Activated CD4-positive, alpha-beta T cell treated with anti-CD3 and anti-CD28 coated beads, Interleukin-2, Interleukin-6, amounts not matched to agents 100 ng/mL and 50 ng/mL, durations not matched to agents 16 hours and 8 hours (primary cell): ENCODE measurements around the gene SOWAHC.
A peak's percentile ranks its signal among the peaks of the same experiment; 100 is the strongest.
"Not testable (repeated sequence)": the region's sequence is repeated elsewhere in the genome, so short reads cannot be mapped to it uniquely, and the experiment has no call there.

Experiments
- DNase-seq: peaks from one replicate; pipeline ENCODE4 v3.0.0-alpha.2; 2020

SOWAHC gene

GRCh38 chr2:109613922-109614714 is at the start of gene SOWAHC, which contains the start of gene SEPTIN10:
Gene SOWAHC (plus strand): TSS chr2:109614364. CDS start chr2:109614490, 126 bp downstream.
Gene SEPTIN10 (minus strand): TSS chr2:109613966. CDS start chr2:109613827, 139 bp downstream.
- peak; percentile 88 for DNase-seq

GRCh38 chr2:109575373-109575772 is 38.8 kb upstream of the SOWAHC start:
- no peak for DNase-seq

DNA sequence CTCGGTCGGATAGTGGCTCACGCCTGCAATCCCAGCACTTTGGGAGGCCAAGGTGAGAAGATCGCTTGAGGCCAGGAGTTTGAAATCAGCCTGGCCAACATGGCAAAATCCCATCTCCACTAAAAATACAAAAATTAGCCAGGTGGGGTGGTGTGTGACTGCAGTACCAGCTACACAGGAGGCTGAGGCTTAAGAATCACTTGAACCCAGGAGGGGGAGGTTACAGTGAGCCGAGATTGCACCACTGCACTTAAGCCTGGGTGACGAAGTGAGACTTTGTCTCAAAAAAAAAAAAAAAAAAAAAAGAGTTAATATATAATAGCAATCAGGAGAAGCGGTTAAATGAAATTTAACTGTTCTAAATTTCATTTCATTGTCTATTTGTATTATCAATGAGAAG is 36.5 kb upstream of the SOWAHC start:
- DNase-seq, result not testable (repeated sequence)

DNA sequence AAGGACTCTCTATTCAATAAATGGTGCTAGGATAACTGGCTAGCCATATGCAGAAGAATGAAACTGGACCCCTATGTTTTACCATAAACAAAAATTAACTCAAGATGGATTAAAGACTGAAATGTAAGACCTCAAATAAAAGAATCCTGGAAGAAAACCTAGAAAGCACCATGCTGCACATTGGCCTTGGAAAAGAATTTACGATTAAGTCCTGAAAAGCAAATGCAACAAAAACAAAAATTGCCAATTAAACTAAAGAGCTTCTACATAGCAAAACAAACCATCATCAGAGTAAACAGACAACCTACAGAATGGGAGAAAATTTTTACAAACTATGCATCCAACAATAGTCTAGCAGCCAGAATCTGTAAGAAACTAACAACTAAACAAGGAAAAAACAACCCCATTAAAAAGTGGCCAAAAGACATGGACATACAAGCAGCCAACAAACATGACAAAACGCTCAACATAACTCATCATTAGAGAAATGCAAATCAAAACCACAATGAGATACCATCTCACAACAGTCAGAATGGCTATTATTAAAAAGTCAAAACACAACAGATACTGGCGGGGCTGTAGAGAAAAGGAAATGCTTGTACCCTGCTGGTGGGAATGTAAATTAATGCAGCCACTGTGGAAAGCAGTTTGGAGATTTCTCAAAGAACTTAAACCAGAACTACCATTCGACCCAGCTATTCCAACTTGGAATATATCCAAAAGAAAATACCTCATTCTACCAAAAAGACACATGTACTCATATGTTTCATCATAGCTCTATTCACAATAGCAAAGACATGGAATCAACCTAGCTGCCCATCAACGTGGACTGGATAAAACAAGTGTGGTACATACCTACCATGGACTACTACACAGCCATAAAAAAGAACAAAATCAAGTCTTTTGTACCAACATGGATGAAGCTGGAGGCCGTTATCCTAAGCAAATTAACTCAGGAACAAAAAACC is 31.0 kb upstream of the SOWAHC start:
- DNase-seq, result peak; percentile 1

DNA sequence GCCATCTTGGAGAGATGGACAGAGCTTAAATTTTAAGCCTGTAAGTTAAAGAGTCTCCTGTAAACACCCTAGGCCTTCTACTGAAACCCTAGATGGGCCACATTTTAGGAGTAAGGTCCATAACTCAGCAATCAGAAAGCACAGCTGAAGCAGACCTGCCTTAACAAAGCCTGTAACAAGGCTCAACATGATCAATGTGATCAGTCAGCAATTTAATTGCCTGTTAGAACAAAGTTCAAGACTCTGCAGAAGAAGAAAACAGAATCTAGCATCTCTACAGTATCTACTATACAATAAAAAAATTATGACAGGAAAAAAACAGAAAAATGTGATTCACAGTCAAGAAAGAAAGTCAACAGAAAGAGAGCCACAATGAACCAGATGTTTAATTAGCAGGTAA is 27.5 kb upstream of the SOWAHC start:
- no peak for DNase-seq

GRCh38 chr2:109591206-109591605 is 23.0 kb upstream of the SOWAHC start:
- no peak for DNase-seq

- no peak for DNase-seq
Observed at GRCh38 chr2:109592905-109593304, 21.3 kb upstream of the SOWAHC start.

DNA sequence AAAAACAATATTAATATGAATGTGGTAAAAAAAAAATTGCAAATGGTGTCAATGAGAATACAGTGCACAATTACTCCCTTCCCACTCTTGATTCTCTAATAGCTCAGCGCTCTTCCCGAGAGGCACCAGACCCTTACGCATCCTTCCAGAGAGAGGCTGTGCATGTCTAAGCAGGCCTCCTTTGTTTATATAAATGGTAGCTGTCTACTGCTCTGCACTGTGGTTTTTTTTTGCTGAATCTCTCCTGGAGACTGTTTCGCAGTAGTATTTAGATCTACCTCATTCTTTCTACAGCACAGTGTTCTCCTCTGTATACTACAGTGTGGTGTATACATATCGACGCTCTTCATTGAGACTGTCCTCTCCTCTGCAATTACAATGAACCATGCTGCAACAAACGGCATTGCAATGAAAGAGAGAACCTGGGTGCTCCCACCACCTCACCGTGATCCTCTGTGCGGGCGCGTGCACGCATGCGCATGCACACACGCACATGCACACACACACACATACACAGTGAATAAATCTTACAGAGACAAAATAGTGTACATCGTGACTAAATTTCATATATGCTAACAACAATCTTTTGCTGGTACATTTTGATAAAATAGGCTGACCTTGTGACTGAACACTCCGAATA is 19.8 kb upstream of the SOWAHC start:
- no peak for DNase-seq

DNA sequence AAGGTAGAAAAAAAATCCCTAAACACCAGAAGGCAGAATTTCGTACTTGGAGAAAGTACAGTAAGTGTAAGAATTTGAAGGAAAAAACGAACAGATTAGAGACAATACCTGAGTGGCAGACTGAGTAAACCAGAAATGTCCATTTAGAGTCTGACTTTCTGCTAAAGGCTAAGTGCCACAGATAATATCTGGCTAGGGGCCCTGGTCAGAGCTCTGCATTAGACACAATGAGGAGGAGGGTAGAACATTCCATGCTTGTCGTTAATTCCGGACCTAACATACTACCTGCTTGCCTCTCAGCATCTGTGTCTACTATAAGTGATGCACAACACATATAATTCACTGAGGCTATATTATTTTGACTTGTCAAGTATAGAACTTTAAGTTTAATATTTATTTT is 18.5 kb upstream of the SOWAHC start:
- DNase-seq, result no peak

- DNase-seq, result no peak
Observed at GRCh38 chr2:109597283-109597682, 16.9 kb upstream of the SOWAHC start.

DNA sequence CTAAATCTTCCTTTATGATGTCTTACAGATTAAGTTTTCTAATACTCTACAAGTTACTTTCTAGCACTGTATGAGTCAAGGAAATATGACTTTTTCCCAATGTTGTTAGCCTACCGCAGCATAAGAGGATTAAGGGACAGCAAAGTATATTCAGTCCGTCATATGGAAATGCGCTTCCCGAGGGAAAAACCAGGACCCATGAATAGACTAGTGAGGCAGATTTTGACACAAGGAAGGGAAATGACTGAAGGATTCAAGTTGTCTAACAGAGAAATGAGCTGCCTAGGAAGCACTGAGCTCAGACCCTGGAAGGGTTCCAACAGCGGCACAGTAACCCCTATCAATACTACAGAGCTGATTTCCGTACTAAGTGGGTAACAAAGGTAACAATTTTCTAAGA is 12.4 kb upstream of the SOWAHC start:
- DNase-seq, result no peak

DNA sequence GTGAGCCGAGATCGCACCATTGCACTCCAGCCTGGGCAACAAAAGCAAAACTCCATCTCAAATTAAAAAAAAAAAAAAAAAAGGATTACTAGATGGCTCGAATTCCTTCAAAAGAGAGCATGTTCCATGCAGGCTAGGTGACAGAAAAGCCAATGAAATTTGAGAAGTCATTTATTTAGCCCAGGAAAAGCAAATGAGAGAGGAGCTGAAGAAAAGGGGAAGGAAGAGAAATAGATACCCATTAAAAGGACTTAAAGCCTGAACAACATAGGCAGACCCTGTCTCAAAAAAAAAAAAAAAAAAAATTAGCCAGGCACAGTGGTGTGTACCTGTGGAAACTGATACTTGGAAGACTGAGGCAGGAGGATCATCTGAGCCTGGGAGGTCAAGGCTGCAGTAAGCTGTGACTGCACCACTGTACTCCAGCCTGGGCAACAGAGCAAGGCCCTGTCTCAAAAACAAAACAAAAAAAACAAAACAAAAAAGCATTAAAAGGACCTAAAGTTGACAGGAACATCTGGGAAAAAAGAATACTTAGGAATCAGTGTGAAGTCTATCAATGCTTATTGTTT is 11.5 kb upstream of the SOWAHC start:
- DNase-seq, result no peak

DNA sequence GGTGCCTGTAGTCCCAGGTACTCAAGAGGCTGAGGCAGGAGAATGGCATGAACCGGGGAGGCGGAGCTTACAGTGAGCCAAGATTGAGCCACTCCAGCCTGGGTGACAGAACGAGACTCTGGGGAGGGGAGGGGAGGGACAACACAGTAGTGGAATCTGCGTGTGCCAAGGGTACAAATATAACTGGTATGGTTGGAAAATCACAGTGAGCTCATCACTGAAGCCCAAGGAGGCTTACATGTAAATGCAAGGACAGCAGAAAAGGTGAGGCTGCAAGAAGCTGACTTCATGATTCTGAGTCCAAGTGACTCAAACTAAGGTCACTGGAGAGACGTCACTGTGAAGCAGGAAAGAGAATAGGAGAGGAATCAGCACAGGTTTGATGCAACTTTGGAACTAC is 9.6 kb upstream of the SOWAHC start:
- DNase-seq, result no peak

GRCh38 chr2:109607766-109608165 is 6.4 kb upstream of the SOWAHC start:
- DNase-seq, result no peak

DNA sequence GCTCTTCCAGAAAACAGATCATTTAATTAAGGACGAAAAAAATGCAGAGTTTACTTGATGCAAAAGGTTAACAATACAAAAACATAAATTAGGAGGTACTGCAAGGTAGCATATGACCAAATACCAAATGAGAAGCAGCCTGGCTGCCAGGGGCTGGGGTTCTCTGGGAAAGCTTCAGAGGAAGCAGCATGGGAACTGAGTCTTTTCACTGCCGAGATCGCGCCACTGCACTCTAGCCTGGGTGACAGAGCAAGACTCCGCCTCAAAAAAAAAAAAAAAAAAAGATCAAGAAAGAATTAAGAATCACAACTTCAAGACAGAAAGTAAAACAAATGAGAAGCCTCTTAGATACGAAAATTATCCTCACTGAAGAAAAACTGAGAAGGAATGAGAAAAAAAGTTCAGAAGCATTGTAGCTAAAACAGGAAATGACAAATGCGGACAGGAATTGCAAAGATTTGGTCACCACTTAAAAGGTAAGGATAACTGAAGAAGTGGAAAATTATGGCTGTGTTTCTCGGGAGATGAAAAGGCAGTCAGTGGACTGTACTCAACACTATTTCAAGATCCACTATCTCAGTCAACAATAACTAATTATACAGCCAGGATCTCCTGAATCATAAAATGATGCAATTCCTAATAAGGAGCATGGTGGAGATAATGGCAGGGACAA is 4.7 kb upstream of the SOWAHC start:
- DNase-seq, result no peak

- DNase-seq, result no peak
Observed at GRCh38 chr2:109611467-109612095, 2.6 kb upstream of the SOWAHC start.

DNA sequence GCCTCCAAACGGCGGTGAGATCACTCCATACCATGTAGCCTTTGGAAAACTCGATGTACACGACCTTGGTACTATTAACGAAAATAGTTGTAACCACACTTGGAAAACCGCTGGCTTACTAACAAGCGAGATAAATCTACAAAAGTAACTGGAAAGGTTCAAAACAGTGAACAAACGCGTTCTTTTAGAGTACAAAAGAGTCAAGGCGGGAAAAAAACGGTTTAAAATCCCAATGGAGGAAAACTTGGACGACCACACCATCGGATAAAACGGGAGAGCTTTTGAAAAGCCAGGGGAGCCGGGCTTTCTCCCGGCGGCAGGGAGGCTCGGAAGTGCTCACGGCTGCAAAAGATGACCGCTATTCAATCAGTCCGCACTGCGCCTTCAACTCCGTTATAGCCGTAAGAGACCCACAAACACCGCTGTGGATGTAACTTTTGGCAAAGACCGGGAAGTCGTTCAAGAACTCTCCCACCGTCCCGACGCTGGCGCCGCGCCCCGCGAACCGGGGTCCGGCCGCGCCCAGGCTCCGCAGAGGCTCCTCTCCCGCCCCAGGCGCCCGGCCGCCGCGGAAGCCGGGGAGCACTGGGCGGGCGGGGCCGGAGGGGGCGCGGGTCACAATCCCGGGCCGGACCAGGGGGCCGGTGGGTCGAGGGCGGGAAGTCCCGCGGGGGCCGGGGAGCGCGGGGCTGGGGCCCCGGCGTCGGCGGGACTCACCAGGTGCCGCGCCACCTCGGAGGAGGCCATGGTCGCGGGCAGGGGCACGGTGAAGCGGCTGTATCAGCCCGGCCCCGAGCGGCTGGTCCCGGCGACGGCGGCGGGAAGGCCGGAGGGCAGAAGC is 863 bp upstream of the SOWAHC start:
- DNase-seq, result peak; percentile 11

- DNase-seq, result no peak
Observed at GRCh38 chr2:109614715-109615636, 812 bp downstream of the SOWAHC start.

GRCh38 chr2:109615637-109616144 is 1.5 kb downstream of the SOWAHC start:
- DNase-seq, result no peak
